Stimulated activated CD4-positive, alpha-beta T cell treated with anti-CD3 and anti-CD28 coated beads, TNF-alpha, amount 100 ng/mL, for 4 hours (primary cell): ENCODE results near the gene COL23A1.
"Not testable (repeated sequence)": the region's sequence is repeated elsewhere in the genome, so short reads cannot be mapped to it uniquely, and the experiment has no call there.

Experiments
- DNase-seq, 3 experiments: peaks; one replicate each; pipeline ENCODE4 v3.0.0-alpha.2; 2020; ENCODE audit warnings: low read depth in 3 of 3

Gene COL23A1

DNA sequence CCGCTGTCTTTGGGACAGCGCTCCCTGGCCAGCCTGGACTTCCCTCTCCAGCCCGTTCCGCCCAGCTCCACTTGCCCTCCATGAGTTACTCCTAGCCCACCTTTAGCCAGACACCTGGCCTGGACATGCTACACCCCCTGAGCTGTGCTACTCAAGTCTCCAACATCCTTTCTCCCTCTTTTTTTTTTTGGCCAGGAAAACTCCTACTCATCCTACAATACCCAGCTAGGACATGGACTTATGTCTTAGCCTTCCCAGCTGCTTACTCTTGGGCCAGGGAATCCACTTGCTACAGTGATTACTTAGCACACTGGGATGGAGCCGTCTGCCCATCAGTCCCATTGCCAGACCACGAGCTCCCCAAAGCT is 264.9 kb downstream of the COL23A1 start:
- no peak for DNase-seq

DNA sequence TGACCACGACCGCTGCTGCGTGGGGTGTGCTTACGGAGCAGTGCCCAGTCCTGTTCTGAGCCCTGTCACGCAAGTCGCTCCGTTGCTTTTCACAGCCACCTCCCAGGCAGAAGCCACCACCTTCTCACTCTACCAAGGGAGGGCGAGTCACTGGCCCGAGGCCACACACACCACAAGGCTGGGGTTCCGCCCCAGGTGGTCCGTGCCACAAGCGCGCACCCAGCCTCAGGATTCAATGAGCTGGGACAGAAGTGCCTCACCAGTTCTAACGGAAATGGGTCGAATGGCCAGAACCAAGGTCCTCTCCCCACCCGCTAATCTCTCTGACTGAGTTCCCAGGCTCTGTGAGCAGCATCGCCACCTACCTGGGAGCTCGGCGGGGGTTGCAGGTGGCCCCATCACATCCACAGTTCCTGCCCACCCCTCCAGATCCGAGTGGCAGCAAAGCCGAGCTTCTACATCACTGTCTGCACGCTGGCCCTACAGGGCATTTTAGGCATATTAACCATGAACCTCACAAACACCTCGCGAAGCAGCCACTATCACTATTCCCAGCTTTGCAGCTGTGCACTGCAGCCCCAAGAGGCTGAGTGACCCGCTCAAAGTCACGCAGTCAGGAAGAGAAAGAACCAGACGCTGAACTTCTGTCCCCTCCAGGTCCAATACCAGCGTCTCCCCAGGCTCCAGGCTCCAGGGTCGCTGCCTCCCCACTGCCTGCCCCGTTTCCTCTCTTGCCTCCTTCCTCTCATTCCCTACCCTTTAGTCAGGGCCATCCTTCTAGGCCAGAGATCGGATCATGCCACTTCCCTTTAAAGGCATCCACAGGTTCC is 265.5 kb downstream of the COL23A1 start:
- DNase-seq = no peak

DNA sequence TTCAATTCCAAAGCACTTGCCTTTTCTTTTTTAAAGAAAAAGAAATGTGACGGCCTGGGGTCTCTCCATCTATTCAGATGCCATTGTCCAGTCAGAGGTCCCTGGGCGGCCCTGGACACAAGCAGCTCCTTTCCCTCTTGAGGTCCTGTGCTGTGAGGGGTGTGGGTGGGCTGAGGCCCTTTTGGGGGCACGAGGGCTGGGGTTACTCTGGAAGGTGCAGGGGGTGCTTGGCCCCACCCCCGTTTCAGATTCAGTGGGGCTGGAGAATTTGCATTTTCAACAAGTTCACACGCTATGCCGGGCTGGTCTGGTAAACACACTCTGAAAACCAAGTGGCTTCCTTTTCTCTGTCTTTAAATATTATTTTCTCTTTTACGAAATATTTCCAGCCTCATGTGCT is 266.2 kb downstream of the COL23A1 start:
- DNase-seq = no peak

DNA sequence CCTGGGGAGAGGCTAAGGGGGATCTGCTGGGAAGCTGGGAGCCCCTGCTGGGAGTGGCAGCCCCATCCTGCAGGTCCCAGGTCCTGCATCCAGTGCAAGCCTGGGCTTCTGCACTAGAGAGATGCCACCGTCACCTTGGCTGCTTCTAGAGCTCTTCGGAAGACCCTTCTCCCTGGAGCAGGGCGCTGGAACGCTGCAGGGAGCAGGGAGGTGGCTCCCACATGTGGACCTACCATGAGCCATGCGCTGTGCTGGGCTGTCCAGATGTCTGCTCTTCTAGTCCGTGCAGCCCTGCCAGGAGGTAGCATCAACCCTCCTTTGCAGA is 266.7 kb downstream of the COL23A1 start:
- no peak for DNase-seq

DNA sequence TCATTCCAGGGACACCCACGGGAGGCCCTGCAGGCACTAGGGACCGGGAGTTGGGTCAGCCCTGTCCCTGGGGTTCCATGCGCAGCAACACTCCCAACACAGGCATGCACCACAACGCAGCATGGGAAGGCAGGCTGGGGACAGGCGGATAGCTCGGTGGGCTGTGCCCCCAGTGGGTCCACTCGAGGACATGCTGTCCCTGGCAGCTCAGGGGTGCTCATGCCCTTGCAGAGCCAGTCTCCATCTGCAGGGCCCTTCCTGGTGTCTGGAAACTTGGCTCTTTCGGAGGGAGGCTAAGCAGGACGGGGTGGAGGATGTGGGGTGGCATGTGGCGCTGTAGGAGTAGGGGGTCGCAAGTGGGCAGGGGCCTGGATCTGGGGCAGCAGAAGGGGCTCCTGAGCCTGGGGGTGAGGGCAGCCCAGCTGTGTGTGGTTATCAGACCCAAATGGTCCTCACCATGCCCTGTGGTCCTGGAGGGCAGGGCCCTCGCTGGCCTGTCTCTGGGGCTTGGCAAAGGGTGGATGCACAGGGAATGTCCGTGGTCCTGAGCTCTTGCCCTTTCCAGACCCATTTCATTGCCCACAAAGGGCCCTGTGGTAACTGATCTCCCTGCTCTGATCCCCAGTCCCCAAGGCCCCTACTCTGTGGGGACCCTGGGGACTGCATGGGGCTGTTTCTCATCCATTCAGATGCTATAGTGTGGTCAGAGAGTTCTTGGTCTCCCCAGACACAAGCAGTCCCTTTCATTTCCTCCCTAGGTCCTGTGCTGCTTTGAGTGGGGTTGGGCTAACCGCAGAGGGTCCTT is 267.3 kb downstream of the COL23A1 start:
- no peak for DNase-seq

- no peak for DNase-seq
Measured at GRCh38 chr5:178320281-178320855, 269.8 kb downstream of the COL23A1 start.

DNA sequence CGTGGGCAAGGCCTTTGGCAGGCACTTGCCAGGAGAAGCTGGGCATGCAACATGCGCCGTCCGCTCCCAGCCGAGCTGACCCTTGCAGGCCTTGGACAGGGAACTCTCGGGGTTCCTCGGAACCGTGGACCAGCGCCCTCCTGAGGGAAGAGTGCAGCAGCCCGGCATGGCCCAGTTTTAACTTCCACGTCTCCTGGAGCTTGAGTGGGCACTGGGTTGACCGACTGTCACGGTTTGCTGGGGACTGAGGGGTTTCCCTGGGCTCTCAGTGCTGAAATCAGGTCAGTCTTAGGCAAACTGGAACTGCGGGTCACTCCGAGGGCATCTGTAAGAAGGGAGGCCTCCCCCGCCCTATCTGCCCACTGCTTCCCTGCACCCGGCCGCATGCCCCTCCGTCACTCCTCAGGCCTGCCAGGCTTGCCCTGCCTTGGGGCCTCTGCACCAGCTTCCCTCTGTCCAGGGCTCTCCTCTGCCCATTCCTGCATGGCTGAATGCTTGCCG is 270.6 kb downstream of the COL23A1 start:
- DNase-seq = no peak

DNA sequence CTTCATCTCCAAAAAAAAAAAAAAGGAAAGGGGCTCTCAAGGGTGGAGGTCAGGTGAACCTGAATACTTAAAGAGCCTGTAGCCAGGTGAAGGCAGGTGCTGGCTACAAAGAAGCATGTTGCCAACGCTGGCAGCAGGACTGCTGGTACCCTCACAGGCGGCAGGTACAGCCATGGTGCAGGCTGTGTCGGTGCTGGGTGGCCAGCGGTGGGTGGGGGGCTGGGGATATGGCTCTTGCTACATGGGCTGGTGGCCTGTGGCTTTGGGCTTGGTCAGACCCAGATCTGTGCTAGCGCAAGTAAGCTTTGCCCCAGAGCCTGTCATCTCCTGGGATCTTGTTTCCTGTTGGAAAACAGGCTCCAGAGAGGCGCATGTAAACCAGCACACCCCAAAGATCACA is 271.3 kb downstream of the COL23A1 start:
- DNase-seq = no peak

- DNase-seq = no peak
Measured at GRCh38 chr5:178318382-178318781, 271.8 kb downstream of the COL23A1 start.

- not testable (repeated sequence) for DNase-seq
Measured at GRCh38 chr5:178317727-178318126, 272.5 kb downstream of the COL23A1 start.

GRCh38 chr5:178314961-178315820 is 275.0 kb downstream of the COL23A1 start:
- no peak for DNase-seq

GRCh38 chr5:178314061-178314660 is 276.0 kb downstream of the COL23A1 start:
- DNase-seq = no peak

DNA sequence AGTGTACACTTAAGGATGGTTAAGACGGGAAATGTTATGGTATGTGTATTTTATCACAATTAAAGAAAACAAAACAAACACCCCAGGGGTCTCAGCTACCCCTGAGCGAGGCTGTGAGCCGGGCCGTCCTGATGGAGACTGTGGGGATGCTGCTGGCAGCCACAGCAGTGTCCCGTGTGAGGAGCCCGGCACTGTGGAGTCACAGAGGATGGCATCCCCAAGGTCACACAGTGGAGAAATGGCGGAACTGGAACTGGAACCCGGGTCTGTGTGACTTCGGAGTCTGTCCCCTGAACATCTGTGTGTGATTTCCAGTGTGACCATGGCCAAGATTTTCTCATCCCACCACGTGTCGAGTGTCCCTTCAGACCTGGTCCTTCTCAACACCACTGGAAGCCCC is 276.9 kb downstream of the COL23A1 start:
- no peak for DNase-seq

GRCh38 chr5:178312880-178313282 is 277.3 kb downstream of the COL23A1 start:
- DNase-seq = no peak

GRCh38 chr5:178310130-178310865 is 279.9 kb downstream of the COL23A1 start:
- DNase-seq = no peak

DNA sequence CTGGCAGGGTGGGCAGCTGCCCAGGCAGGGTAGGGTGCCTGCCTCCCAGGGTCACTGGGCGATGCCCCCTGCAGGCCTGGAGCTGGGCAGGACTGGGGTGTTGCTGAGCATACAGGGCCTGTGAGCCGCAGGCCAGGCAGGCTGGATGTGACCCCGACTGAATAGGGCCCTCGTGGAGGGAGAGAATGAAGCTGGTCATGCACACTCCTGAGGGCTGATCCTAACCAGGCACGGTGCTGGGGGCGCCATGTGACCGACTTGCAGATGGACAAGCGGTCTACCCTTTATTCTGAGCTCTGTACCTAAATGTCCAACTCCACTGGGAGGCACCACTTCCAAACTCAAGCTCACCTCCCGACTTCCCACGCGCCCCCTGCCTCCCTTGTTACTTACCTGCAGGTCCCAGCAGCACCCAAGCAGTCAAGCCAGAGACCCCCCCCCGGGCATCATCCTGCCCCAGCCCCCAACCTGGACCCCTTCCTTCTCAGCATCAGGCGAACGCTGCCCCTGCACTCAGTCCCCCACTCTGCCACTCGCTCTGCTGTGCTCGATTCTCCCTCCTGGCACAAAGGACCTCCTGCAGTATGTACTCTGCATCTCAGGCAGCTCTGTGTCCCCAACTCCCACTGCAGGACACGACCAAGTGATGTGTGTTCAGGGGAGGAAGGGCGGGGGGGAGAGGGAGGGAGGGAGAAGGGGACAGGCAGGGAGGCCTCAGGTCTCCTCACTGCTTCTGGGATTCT is 280.8 kb downstream of the COL23A1 start:
- DNase-seq = no peak

GRCh38 chr5:178308541-178309092 is 281.6 kb downstream of the COL23A1 start:
- no peak for DNase-seq

DNA sequence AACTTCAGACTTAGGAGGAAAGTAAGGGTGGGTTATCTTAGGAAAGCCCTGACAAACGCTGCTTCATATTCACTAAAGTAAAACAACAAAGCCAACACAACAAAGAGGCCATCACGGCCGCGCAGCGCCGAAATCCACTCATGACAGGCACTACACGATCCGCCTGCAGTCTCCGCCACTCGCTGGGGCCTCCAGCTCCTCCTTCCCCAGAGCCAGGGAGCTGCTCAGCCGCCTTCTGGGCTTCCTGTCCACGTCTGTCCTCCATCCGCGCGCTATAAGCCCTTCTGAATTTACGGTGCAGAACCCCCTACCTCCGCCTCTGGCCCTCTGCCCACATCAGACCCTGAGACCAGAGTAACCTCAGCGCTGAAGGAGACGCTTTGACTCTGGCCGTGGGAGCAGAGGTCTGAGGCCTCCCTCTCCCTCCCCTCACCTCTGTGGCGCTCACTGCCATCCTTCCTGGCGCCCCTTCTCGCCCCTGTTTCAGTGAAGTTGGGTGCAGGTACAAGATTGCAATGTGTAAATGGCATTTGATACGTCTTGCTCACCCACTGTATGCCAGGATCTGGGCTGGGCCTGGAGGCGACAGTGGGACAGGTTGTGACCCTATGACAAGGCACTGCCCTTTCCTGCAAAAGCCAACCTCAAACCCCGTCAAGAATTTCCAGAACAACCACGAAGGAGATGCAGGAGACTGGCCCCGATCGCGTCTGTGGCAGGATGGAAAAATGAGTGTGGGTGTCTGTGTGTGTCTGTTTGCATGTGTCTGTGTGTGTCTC is 282.7 kb downstream of the COL23A1 start:
- no peak for DNase-seq
